ENCODE results near the gene NFKB2. TPM values are rescaled to one million over a fixed set of nuclear protein-coding genes. Genes with fewer than 3 reads are reported as not detected.

The NFKB2 gene
- total and polyA plus RNA-seq, 2 of the 8 experiments (the other 6 are each of a cell fraction or from before 2014, with no cell fraction given): 20.4 to 31.4 TPM

- TF ChIP-seq EZH2 (IDR thresholded peaks at IDR 0.05; ENCODE audit: low read depth, low read length, severe bottlenecking) (no peak), BRCA1 (IDR thresholded peaks at IDR 0.05; ENCODE audit: low read depth, low read length) (no peak), EP300 (IDR thresholded peaks at IDR 0.05; ENCODE audit: borderline replicate concordance in 1 of 2, low read depth in 2 of 2, low read length in 2 of 2) (no peak), JUND (IDR thresholded peaks at IDR 0.05; ENCODE audit: low read length) (no peak), PHF8 (conservative IDR thresholded peaks at IDR 0.05; ENCODE audit: low read depth, low read length) (no peak), POU5F1 (IDR thresholded peaks at IDR 0.05; ENCODE audit: low read depth, low read length) (no peak), RAD21 (IDR thresholded peaks at IDR 0.05 in 1 of 2, conservative IDR thresholded peaks at IDR 0.05 in 1 of 2; ENCODE audit: low read depth in 2 of 2, low read length in 2 of 2) (no peak)
Observed at GRCh38 chr10:102411341-102412255, 16.1 kb downstream of the NFKB2 start (continued).
